ENCODE data around the gene ODAPH. TPM values are rescaled to one million over a fixed set of nuclear protein-coding genes. Genes with fewer than 3 reads are reported as not detected.

Gene ODAPH
- polyA plus RNA-seq, 1 donor (not counting 4 experiments of a cell fraction or from before 2014, with no cell fraction given), result 0.45 TPM

GRCh38 chr4:75547647-75548387 is 8.0 kb upstream of the ODAPH start:
- Histone ChIP-seq H3K27me3 (ENCODE audit: control insufficient read depth, extremely low read depth, insufficient read depth, low read length) (no peaks in the 10 kb centered on the region), H3K79me2 (ENCODE audit: control insufficient read depth, insufficient read depth, low read length) (no peaks in the 10 kb centered on the region), H2AFZ (ENCODE audit: control insufficient read depth, low read length) (no peak overlapping the region), H3K36me3 (ENCODE audit: control insufficient read depth in 2 of 2, extremely low read depth in 1 of 2, insufficient read depth in 2 of 2, low read length in 2 of 2) (no peaks in the 10 kb centered on the region), H3K9me3 (ENCODE audit: control insufficient read depth, low read depth, low read length) (no peaks in the 10 kb centered on the region), H4K20me1 (ENCODE audit: control insufficient read depth, extremely low read depth, insufficient read depth, low read length) (no peaks in the 10 kb centered on the region), H3K9me1 (ENCODE audit: control insufficient read depth, extremely low read depth, insufficient read depth, low read length) (no peaks in the 10 kb centered on the region), H3K4me2 (ENCODE audit: control insufficient read depth, extremely low read depth, insufficient read depth, low read depth, low read length) (no peak overlapping the region), H3K4me1 (ENCODE audit: control insufficient read depth, extremely low read depth, insufficient read depth, low read length) (peaks cover 11% of the 10 kb centered on the region), H3K4me3 (ENCODE audit: control insufficient read depth in 2 of 3, extremely low read depth in 1 of 3, insufficient read depth in 2 of 3, low read depth in 1 of 3, low read length in 3 of 3) (no peak overlapping the region), H3K9ac (ENCODE audit: control insufficient read depth, extremely low read depth, insufficient read depth, low read length) (no peak overlapping the region), H3K27ac (ENCODE audit: control insufficient read depth, insufficient read depth, low read length) (no peak overlapping the region)
- FAIRE-seq, result no peak
- dilution Hi-C loops (cut with MboI; ENCODE audit: extremely low pct_ligation_motif_present, low sequenced_read_pairs), result no loop called here
- DNase-seq (ENCODE audit: low read depth, low spot score), result no peak
- TF ChIP-seq, protein P1, sequence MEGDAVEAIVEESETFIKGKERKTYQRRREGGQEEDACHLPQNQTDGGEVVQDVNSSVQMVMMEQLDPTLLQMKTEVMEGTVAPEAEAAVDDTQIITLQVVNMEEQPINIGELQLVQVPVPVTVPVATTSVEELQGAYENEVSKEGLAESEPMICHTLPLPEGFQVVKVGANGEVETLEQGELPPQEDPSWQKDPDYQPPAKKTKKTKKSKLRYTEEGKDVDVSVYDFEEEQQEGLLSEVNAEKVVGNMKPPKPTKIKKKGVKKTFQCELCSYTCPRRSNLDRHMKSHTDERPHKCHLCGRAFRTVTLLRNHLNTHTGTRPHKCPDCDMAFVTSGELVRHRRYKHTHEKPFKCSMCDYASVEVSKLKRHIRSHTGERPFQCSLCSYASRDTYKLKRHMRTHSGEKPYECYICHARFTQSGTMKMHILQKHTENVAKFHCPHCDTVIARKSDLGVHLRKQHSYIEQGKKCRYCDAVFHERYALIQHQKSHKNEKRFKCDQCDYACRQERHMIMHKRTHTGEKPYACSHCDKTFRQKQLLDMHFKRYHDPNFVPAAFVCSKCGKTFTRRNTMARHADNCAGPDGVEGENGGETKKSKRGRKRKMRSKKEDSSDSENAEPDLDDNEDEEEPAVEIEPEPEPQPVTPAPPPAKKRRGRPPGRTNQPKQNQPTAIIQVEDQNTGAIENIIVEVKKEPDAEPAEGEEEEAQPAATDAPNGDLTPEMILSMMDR (optimal IDR thresholded peaks at IDR 0.05 in 1 of 3, IDR thresholded peaks at IDR 0.05 in 1 of 3, conservative IDR thresholded peaks at IDR 0.05 in 1 of 3; ENCODE audit: extremely low read depth in 1 of 3, insufficient read depth in 2 of 3, low read length in 3 of 3), result no peak

GRCh38 chr4:75549019-75549418 is 6.8 kb upstream of the ODAPH start:
- H3K4me2 ChIP-seq (ENCODE audit: control insufficient read depth, extremely low read depth, insufficient read depth, low read depth, low read length), result no peak overlapping the region
- no peak for TF ChIP-seq EZH2 (IDR thresholded peaks at IDR 0.05; ENCODE audit: low read length)
- TF ChIP-seq, protein P1 (optimal IDR thresholded peaks at IDR 0.05 in 1 of 3, IDR thresholded peaks at IDR 0.05 in 1 of 3, conservative IDR thresholded peaks at IDR 0.05 in 1 of 3; ENCODE audit: extremely low read depth in 1 of 3, insufficient read depth in 2 of 3, low read length in 3 of 3), result no peak
- no peaks in the 10 kb centered on the region for H3K36me3 ChIP-seq (ENCODE audit: control insufficient read depth in 2 of 2, extremely low read depth in 1 of 2, insufficient read depth in 2 of 2, low read length in 2 of 2)

More at GRCh38 chr4:75549019-75549418, 6.8 kb upstream of the ODAPH start:
- DNase-seq (ENCODE audit: low read depth, low spot score) (no peak), FAIRE-seq (no peak)
- Histone ChIP-seq H4K20me1 (ENCODE audit: control insufficient read depth, extremely low read depth, insufficient read depth, low read length) (no peaks in the 10 kb centered on the region), H3K4me1 (ENCODE audit: control insufficient read depth, extremely low read depth, insufficient read depth, low read length) (no peaks in the 10 kb centered on the region), H3K9me3 (ENCODE audit: control insufficient read depth, low read depth, low read length) (no peaks in the 10 kb centered on the region), H2AFZ (ENCODE audit: control insufficient read depth, low read length) (no peak overlapping the region), H3K9me1 (ENCODE audit: control insufficient read depth, extremely low read depth, insufficient read depth, low read length) (no peaks in the 10 kb centered on the region), H3K27ac (ENCODE audit: control insufficient read depth, insufficient read depth, low read length) (no peak overlapping the region), H3K9ac (ENCODE audit: control insufficient read depth, extremely low read depth, insufficient read depth, low read length) (no peak overlapping the region), H3K4me3 (ENCODE audit: control insufficient read depth in 2 of 3, extremely low read depth in 1 of 3, insufficient read depth in 2 of 3, low read depth in 1 of 3, low read length in 3 of 3) (no peak overlapping the region), H3K79me2 (ENCODE audit: control insufficient read depth, insufficient read depth, low read length) (no peaks in the 10 kb centered on the region), H3K27me3 (ENCODE audit: control insufficient read depth, extremely low read depth, insufficient read depth, low read length) (no peaks in the 10 kb centered on the region)
- dilution Hi-C loops (cut with MboI; ENCODE audit: extremely low pct_ligation_motif_present, low sequenced_read_pairs), result no loop called here
